Right lobe of liver (tissue), 4 donors: Measurements from ENCODE around the gene OSBPL5.

Source experiments
- POLR2A ChIP-seq: fragments of 450-650 bp; IDR thresholded peaks from one replicate; pipeline ENCODE4 v1.6.1; 2017; ENCODE audit warnings: antibody characterized with exemption, mild to moderate bottlenecking
- TF ChIP-seq, protein P1 (sequence below), 4 donors: fragments of 200-600 bp in 3 of 4; fragments of 450-650 bp in 1 of 4; IDR thresholded peaks; one replicate each; pipeline versions ENCODE4 v1.5.1 to v1.8.0; 2016 to 2022; ENCODE audit warnings: antibody characterized with exemption in 4 of 4, mild to moderate bottlenecking in 2 of 4
- donor health status: DM: no; HTN: no; CAD: no.
- donor health status: DM: no; HTN: no; CAD: no.
- donor health status: DM: no; HTN: yes; CAD: no.

DNA sequence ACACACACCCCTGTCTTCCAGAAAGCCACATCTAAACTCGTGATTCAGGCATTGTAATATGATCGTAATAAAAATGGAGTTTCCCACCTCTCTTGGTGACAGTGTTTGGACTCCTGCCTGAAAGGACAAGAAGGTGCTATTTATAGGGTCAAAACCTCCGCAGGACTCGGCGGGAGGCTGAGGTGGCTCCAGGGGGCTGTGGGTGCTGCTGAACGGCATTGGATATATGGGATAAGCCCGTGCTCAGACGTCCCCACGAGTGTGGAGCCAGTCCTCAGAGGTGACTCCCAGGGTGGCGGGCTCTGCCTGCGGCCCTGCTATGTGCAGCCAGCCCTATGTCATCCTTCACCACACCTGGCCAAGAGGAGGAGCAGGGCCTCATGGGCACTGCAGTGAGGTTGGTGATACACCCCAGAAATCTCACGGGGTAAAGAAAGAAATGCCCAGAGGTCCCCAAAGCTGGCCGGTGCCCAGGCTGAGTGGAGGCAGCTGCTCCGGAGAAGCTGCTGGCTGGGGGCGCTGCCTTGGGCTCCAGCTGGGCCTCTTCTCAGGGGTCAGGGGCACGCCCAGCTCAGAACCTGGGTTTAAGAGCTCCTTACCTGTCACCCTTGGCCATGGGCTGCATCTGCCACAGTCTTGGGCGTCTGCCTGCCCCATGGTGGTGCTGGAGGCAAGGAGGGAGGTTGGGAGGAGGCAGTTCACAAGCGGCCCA lies 5.1 kb upstream of the OSBPL5 start:
- no peak for TF ChIP-seq POLR2A
- TF ChIP-seq, protein P1, sequence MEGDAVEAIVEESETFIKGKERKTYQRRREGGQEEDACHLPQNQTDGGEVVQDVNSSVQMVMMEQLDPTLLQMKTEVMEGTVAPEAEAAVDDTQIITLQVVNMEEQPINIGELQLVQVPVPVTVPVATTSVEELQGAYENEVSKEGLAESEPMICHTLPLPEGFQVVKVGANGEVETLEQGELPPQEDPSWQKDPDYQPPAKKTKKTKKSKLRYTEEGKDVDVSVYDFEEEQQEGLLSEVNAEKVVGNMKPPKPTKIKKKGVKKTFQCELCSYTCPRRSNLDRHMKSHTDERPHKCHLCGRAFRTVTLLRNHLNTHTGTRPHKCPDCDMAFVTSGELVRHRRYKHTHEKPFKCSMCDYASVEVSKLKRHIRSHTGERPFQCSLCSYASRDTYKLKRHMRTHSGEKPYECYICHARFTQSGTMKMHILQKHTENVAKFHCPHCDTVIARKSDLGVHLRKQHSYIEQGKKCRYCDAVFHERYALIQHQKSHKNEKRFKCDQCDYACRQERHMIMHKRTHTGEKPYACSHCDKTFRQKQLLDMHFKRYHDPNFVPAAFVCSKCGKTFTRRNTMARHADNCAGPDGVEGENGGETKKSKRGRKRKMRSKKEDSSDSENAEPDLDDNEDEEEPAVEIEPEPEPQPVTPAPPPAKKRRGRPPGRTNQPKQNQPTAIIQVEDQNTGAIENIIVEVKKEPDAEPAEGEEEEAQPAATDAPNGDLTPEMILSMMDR (IDR thresholded peaks at IDR 0.05) = no peak
